Stimulated activated CD4-positive, alpha-beta T cell treated with anti-CD3 and anti-CD28 coated beads, TNF-alpha, amount 100 ng/mL, for 48 hours (primary cell): ENCODE measurements around the gene ADSL.
A peak's percentile ranks its signal among the peaks of the same experiment; 100 is the strongest.
"Not testable (repeated sequence)": the region's sequence is repeated elsewhere in the genome, so short reads cannot be mapped to it uniquely, and the experiment has no call there.

Experiments
- DNase-seq, 3 donors: peaks; one replicate each; pipeline ENCODE4 v3.0.0-alpha.2; 2020; ENCODE audit warnings: low read depth in 3 of 3

Gene ADSL

GRCh38 chr22:40346185-40347118 lies at the start of gene ADSL:
TSS of gene ADSL (plus strand) at chr22:40346500. CDS start at chr22:40346559, 59 bp downstream.
- peak; percentile 76 to 88 (median 78) for DNase-seq

- no peak for DNase-seq
Observed at GRCh38 chr22:40300316-40300715, 46.0 kb upstream of the ADSL start.

GRCh38 chr22:40300884-40301672 lies 45.2 kb upstream of the ADSL start:
- no peak for DNase-seq

- no peak for DNase-seq
Observed at GRCh38 chr22:40302149-40302548, 44.2 kb upstream of the ADSL start.

- DNase-seq: no peak
Observed at GRCh38 chr22:40305625-40306024, 40.7 kb upstream of the ADSL start.

GRCh38 chr22:40308999-40309573 lies 37.2 kb upstream of the ADSL start:
- no peak for DNase-seq

GRCh38 chr22:40309631-40310030 lies 36.7 kb upstream of the ADSL start:
- DNase-seq: no peak

- no peak for DNase-seq
Observed at GRCh38 chr22:40310081-40310767, 36.1 kb upstream of the ADSL start.

- no peak for DNase-seq
Observed at GRCh38 chr22:40310768-40311120, 35.6 kb upstream of the ADSL start.

GRCh38 chr22:40311646-40312045 lies 34.7 kb upstream of the ADSL start:
- DNase-seq: not testable (repeated sequence)

- no peak for DNase-seq
Observed at GRCh38 chr22:40312050-40312449, 34.2 kb upstream of the ADSL start.

GRCh38 chr22:40313007-40313406 lies 33.3 kb upstream of the ADSL start:
- DNase-seq: no peak

- no peak for DNase-seq
Observed at GRCh38 chr22:40314041-40314440, 32.3 kb upstream of the ADSL start.

- no peak for DNase-seq
Observed at GRCh38 chr22:40320687-40321086, 25.6 kb upstream of the ADSL start.

GRCh38 chr22:40322021-40322420 lies 24.3 kb upstream of the ADSL start:
- DNase-seq: no peak

GRCh38 chr22:40322818-40323447 lies 23.4 kb upstream of the ADSL start:
- DNase-seq: no peak

- DNase-seq: peak in 1 of 3 donors; percentile 18
Observed at GRCh38 chr22:40323681-40324171, 22.6 kb upstream of the ADSL start.

- peak in 1 of 3 donors; percentile 16 for DNase-seq
Observed at GRCh38 chr22:40324468-40325305, 21.6 kb upstream of the ADSL start.

GRCh38 chr22:40325315-40325714 lies 21.0 kb upstream of the ADSL start:
- DNase-seq: peak in 2 of 3 donors; percentile 45 to 56
